ENCODE data around the gene CARM1.

Gene CARM1

DNA sequence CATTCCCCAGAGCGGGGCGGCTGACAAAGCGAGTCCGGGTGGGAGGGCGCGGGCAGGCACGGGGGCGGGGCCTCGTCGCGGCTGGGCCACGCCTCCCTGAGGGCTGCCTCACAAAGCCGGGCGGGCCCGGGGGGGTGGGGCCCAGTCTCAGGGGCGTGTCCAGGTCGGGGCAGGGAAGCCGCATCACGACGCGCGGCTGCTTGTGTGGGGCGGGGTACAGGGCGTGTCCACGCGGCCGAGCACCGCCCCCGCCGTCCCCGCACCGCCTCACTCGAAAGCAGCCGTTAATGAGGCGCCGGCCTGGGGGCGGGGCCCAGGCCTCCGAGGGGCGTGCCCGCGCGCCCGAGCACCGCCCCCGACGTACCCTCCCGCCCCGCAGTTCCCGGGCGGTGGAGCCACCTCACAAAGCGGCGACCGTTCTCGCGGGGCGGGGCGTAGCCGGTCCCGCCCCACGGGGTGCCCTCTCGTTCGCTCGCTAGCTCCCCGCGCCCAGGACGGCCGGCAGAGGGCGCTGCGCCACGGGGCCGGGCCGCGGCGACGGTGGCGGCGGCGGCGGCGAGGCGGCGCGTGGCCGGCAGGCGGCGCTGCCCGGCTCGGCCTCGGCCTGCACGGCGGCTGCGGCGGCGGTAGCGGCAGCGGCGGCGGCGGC is at the start of gene CARM1:
Gene CARM1, plus strand, starts transcription at position 599 of the 649 bp plus-strand sequence. CDS start 150 bp downstream, outside the sequence.
- peak; percentile 97 for DNase-seq
- Histone ChIP-seq H3K27ac (peak within 1 kb of the TSS; percentile 59), H3K4me3 (ENCODE audit: low read depth, low read length) (peak within 1 kb of the TSS; percentile 86), H3K36me3 (replicated peaks) (no peaks in the 10 kb centered on the region), H3K27me3 (replicated peaks) (no peaks in the 10 kb centered on the region)
- TF ChIP-seq, protein P1, sequence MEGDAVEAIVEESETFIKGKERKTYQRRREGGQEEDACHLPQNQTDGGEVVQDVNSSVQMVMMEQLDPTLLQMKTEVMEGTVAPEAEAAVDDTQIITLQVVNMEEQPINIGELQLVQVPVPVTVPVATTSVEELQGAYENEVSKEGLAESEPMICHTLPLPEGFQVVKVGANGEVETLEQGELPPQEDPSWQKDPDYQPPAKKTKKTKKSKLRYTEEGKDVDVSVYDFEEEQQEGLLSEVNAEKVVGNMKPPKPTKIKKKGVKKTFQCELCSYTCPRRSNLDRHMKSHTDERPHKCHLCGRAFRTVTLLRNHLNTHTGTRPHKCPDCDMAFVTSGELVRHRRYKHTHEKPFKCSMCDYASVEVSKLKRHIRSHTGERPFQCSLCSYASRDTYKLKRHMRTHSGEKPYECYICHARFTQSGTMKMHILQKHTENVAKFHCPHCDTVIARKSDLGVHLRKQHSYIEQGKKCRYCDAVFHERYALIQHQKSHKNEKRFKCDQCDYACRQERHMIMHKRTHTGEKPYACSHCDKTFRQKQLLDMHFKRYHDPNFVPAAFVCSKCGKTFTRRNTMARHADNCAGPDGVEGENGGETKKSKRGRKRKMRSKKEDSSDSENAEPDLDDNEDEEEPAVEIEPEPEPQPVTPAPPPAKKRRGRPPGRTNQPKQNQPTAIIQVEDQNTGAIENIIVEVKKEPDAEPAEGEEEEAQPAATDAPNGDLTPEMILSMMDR (IDR thresholded peaks at IDR 0.05; ENCODE audit: low read depth, low read length, missing control alignments), result peak; percentile 54
- in situ Hi-C loops (cut with HindIII; ENCODE audit: low pct_ligation_motif_present, low sequenced_read_pairs), result no loop called here

DNA sequence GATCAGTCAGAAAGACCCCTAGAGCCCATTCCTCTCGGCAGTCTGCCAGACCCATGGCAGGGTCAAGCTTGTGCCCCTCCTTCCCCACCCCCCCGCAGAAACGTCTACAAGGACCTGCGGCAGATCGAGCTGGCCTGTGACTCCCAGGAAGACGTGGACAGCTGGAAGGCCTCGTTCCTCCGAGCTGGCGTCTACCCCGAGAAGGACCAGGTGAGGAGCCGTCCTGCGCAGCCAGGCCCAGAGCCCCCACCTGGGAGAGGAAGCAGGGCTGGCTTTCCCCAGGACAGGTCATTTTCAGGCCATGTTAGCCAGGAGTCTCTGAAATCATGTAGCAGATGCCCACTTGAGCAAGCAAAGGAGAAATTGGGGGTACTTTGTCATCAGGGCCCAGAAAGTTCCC is 47.7 kb upstream of the CARM1 start:
- TF ChIP-seq, protein P1 (IDR thresholded peaks at IDR 0.05; ENCODE audit: low read depth, low read length, missing control alignments), result no peak
- DNase-seq, result no peak
- Histone ChIP-seq H3K27me3 (replicated peaks) (no peaks in the 10 kb centered on the region), H3K36me3 (replicated peaks) (peaks cover 42% of the 10 kb centered on the region), H3K4me3 (ENCODE audit: low read depth, low read length) (no peak overlapping the region), H3K27ac (no peak overlapping the region)
- in situ Hi-C loops (cut with HindIII; ENCODE audit: low pct_ligation_motif_present, low sequenced_read_pairs), result no loop called here

DNA sequence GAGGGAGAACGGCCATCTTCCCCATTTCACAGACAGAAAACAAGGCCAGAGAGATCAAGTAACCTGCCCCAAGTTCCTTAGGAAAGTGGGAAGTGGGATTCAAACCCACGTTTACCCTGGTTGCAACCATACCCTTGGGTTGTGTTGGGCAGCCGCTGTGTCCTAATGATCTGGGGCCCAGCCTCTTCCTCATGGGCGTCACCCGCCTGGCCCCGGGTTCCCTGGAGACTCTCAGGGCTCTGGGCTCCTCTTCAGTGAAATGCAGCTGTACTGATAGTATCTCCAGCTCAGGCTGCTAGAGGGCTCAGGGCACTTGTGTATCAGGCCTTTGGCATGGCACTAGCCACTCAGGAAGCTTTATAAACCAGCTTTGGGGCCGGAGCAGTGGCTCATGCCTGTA is 45.1 kb upstream of the CARM1 start:
- H3K36me3 ChIP-seq (replicated peaks), result peaks cover 61% of the 10 kb centered on the region
- H3K27me3 ChIP-seq (replicated peaks), result no peaks in the 10 kb centered on the region
- no peak for DNase-seq
- H3K4me3 ChIP-seq (ENCODE audit: low read depth, low read length), result no peak overlapping the region
- TF ChIP-seq, protein P1 (IDR thresholded peaks at IDR 0.05; ENCODE audit: low read depth, low read length, missing control alignments), result no peak
- no peak overlapping the region for H3K27ac ChIP-seq
- in situ Hi-C loops (cut with HindIII; ENCODE audit: low pct_ligation_motif_present, low sequenced_read_pairs), result no loop called here

DNA sequence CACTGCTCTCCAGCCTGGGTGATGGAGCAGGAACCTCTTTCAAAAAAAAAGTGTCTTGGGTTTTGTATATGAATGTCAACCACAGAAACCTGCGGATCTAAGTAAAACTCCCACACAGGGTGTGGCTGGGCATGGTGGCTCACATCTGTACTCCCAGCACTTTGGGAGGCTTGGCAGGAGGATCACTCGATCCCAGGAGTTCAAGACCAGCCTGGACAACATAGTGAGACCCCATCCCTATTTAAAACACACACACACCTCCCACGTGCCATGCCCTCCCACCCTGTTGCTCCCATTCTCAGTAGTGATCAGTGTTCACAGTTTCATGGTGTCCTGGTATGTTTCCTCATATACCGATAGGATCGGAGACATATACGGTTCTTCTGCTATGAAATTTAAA is 44.5 kb upstream of the CARM1 start:
- TF ChIP-seq, protein P1 (IDR thresholded peaks at IDR 0.05; ENCODE audit: low read depth, low read length, missing control alignments), result no peak
- Histone ChIP-seq H3K4me3 (ENCODE audit: low read depth, low read length) (no peak overlapping the region), H3K27ac (no peak overlapping the region), H3K36me3 (replicated peaks) (peaks cover 62% of the 10 kb centered on the region), H3K27me3 (replicated peaks) (no peaks in the 10 kb centered on the region)
- no peak for DNase-seq
- in situ Hi-C loops (cut with HindIII; ENCODE audit: low pct_ligation_motif_present, low sequenced_read_pairs), result no loop called here

DNA sequence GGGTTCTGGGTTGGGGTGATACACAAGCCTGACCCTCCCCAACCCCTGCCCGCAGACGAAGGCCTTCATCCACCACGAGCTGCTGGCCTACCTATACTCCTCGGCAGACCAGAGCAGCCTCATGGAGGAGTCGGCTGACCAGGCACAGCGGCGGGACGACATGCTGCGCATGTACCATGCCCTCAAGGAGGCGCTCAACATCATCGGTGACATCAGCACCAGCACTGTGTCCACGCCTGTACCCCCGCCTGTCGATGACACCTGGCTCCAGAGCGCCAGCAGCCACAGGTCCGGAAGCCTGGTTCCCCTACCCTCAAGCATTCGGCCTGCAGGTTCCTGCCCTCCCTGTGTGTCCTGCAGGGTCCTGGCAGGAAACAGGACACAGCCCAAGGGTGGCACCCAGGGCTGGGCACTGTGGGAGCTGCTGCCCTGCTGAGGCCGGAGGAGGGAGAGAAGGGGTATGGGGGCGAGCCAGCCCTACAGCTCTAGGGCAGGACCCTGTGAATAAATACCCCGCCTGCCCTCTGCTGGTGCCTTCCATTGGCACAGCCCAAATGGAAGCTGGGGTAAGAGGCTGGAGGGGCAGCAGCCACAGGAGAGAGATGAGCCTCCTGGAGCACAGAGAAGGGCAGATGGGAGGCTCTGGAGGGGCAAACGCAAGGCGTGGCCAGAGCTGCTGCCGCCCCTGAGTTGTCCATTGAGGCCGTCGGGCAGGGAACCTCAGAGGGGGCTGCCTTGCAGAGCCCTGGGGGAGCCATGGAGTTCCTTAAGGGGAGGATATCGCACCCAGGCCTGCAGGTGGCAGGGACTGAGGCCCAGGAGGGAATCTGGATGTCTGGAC is 42.2 kb upstream of the CARM1 start:
- in situ Hi-C loops (cut with HindIII; ENCODE audit: low pct_ligation_motif_present, low sequenced_read_pairs), result no loop called here
- Histone ChIP-seq H3K4me3 (ENCODE audit: low read depth, low read length) (no peak overlapping the region), H3K36me3 (replicated peaks) (peaks cover 70% of the 10 kb centered on the region), H3K27me3 (replicated peaks) (no peaks in the 10 kb centered on the region), H3K27ac (no peak overlapping the region)
- TF ChIP-seq, protein P1 (IDR thresholded peaks at IDR 0.05; ENCODE audit: low read depth, low read length, missing control alignments), result peak; percentile 46
- no peak for DNase-seq

Measured in brain microvascular endothelial cell (primary cell).